Measurements from ENCODE around the gene AKAP6.

DNA sequence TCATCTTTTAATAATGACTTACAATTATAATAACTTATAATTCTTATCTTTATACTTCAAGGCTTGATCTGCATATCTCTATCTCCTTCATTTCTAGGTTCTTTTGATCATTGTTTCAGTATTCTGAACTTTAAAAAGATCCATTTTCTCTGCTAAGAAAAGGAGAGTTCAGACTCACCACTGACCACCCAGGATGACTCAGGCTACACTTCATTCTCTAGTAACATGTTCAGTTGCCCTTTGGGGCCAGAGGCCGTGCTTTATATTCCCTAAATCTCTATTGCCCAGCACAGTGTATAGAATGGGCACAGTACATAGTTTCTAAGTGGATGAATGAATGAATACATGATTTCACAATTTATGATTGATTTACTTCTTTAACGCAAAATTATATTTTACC, 268.7 kb downstream of the AKAP6 start:
- TF ChIP-seq POLR2A (IDR thresholded peaks at IDR 0.05; ENCODE audit: low read depth, low read length) (no peak), POLR2AphosphoS5 (IDR thresholded peaks at IDR 0.05; ENCODE audit: low read depth, low read length) (no peak)
